WTC11 (cell line): ENCODE data around the gene ABHD3. TPM values are rescaled to one million over a fixed set of nuclear protein-coding genes. Genes with fewer than 3 reads are reported as not detected.

Source experiments
- ATAC-seq: fragments of 200-7000 bp; cut with Tn5 transposase; 2 replicates; pipeline ENCODE4 v1.10.0; 2021; ENCODE audit warnings: mild to moderate bottlenecking, moderate library complexity
- CTCF ChIA-PET: fragments of 300-600 bp; sonication (Branson Sonifier 250); formaldehyde crosslinking; loops from one replicate; lab custom pipeline; 2021; ENCODE audit warnings: antibody characterized with exemption; lab: Charles Lee
- POLR2A ChIA-PET: fragments of 350-600 bp; sonication (Branson Sonifier 250); formaldehyde crosslinking; loops from one replicate; lab custom pipeline; 2021; ENCODE audit warnings: antibody characterized with exemption; lab: Charles Lee
- DNase-seq: peaks from one replicate; pipeline ENCODE4 v3.0.0; 2021; ENCODE audit warnings: low spot score
- H3K27ac Mint-ChIP-seq: 2 replicates; pipeline ENCODE4 v1.8.0; 2021; ENCODE audit warnings: mixed read lengths
- H3K27me3 Mint-ChIP-seq: 2 replicates; pipeline ENCODE4 v1.8.0; 2021; ENCODE audit warnings: low read depth, mild to moderate bottlenecking, moderate library complexity, mixed read lengths
- H3K36me3 Mint-ChIP-seq: 2 replicates; pipeline ENCODE4 v1.8.0; 2021; ENCODE audit warnings: mixed read lengths
- H3K4me1 Mint-ChIP-seq: 2 replicates; pipeline ENCODE4 v1.8.0; 2022; ENCODE audit warnings: mixed read lengths
- H3K4me3 Mint-ChIP-seq: 2 replicates; pipeline ENCODE4 v1.8.0; 2021; ENCODE audit warnings: mild to moderate bottlenecking, moderate library complexity, mixed read lengths
- H3K9me3 Mint-ChIP-seq: 2 replicates; pipeline ENCODE4 v1.8.0; 2021; ENCODE audit warnings: mixed read lengths
- CBFB ChIP-seq: sonication (generic); formaldehyde crosslinking; IDR thresholded peaks from 2 replicates; pipeline ENCODE4 v1.8.1; 2022; ENCODE audit warnings: mild to moderate bottlenecking, low read depth, missing genetic modification reagents
- CREB1 ChIP-seq: sonication (generic); formaldehyde crosslinking; IDR thresholded peaks from 2 replicates; pipeline ENCODE4 v1.8.0; 2023; ENCODE audit warnings: mild to moderate bottlenecking, missing genetic modification reagents
- FOXK1 ChIP-seq: sonication (generic); formaldehyde crosslinking; IDR thresholded peaks from 2 replicates; pipeline ENCODE4 v1.8.0; 2022; ENCODE audit warnings: mild to moderate bottlenecking, moderate library complexity, missing genetic modification reagents
- IRF1 ChIP-seq: sonication (generic); formaldehyde crosslinking; IDR thresholded peaks from 2 replicates; pipeline ENCODE4 v1.8.0; 2023; ENCODE audit warnings: missing genetic modification reagents
- IRF2 ChIP-seq: sonication (generic); formaldehyde crosslinking; IDR thresholded peaks from 2 replicates; pipeline ENCODE4 v1.8.0; 2022; ENCODE audit warnings: low read depth, missing genetic modification reagents, borderline replicate concordance
- KAT7 ChIP-seq: sonication (generic); formaldehyde crosslinking; IDR thresholded peaks from 2 replicates; pipeline ENCODE4 v1.8.1; 2023; ENCODE audit warnings: missing genetic modification reagents, mild to moderate bottlenecking, borderline replicate concordance
- MYBL2 ChIP-seq: sonication (generic); formaldehyde crosslinking; IDR thresholded peaks from 2 replicates; pipeline ENCODE4 v1.8.1; 2023; ENCODE audit warnings: mild to moderate bottlenecking, moderate library complexity, missing genetic modification reagents
- NFYB ChIP-seq: sonication (generic); formaldehyde crosslinking; conservative IDR thresholded peaks from 2 replicates; pipeline ENCODE4 v1.8.0; 2022; ENCODE audit warnings: low read depth, missing genetic modification reagents
- NR2C2 ChIP-seq: sonication (generic); formaldehyde crosslinking; IDR thresholded peaks from 2 replicates; pipeline ENCODE4 v1.8.0; 2022; ENCODE audit warnings: mild to moderate bottlenecking, missing genetic modification reagents
- NR3C1 ChIP-seq: sonication (generic); formaldehyde crosslinking; conservative IDR thresholded peaks from 2 replicates; pipeline ENCODE4 v1.8.1; 2023; ENCODE audit warnings: low read depth, mild to moderate bottlenecking, missing genetic modification reagents
- PRRX2 ChIP-seq: fragments of 250-450 bp; sonication (Bioruptor Pico); IDR thresholded peaks from 2 replicates; pipeline ENCODE4 v1.8.0; 2021; ENCODE audit warnings: mild to moderate bottlenecking
- SP1 ChIP-seq: sonication (generic); formaldehyde crosslinking; conservative IDR thresholded peaks from 2 replicates; pipeline ENCODE4 v1.8.1; 2022; ENCODE audit warnings: missing genetic modification reagents
- TCF7 ChIP-seq: sonication (generic); formaldehyde crosslinking; IDR thresholded peaks from 2 replicates; pipeline ENCODE4 v1.8.0; 2022; ENCODE audit warnings: mild to moderate bottlenecking, low read depth, missing genetic modification reagents, moderate library complexity
- TP53 ChIP-seq: sonication (generic); formaldehyde crosslinking; IDR thresholded peaks from 2 replicates; pipeline ENCODE4 v1.8.1; 2023; ENCODE audit warnings: mild to moderate bottlenecking, missing genetic modification reagents
- ZBTB21 ChIP-seq: sonication (generic); formaldehyde crosslinking; IDR thresholded peaks from 2 replicates; pipeline ENCODE4 v1.8.1; 2023; ENCODE audit warnings: mild to moderate bottlenecking, missing genetic modification reagents, borderline replicate concordance
- ZNF121 ChIP-seq: sonication (generic); formaldehyde crosslinking; IDR thresholded peaks from 2 replicates; pipeline ENCODE4 v1.8.0; 2023; ENCODE audit warnings: missing genetic modification reagents
- ZNF219 ChIP-seq: sonication (generic); formaldehyde crosslinking; IDR thresholded peaks from 2 replicates; pipeline ENCODE4 v1.8.0; 2023; ENCODE audit warnings: missing genetic modification reagents, mild to moderate bottlenecking, borderline replicate concordance
- ZNF232 ChIP-seq: sonication (generic); formaldehyde crosslinking; IDR thresholded peaks from 2 replicates; pipeline ENCODE4 v1.8.0; 2022; ENCODE audit warnings: mild to moderate bottlenecking, missing genetic modification reagents
- ZNF263 ChIP-seq: sonication (generic); formaldehyde crosslinking; IDR thresholded peaks from 2 replicates; pipeline ENCODE4 v1.8.1; 2022; ENCODE audit warnings: low read depth, mild to moderate bottlenecking, moderate library complexity, missing genetic modification reagents
- ZNF317 ChIP-seq: sonication (generic); formaldehyde crosslinking; IDR thresholded peaks from 2 replicates; pipeline ENCODE4 v1.8.1; 2023; ENCODE audit warnings: low read depth, mild to moderate bottlenecking, moderate library complexity, missing genetic modification reagents, borderline replicate concordance
- ZNF425 ChIP-seq: fragments of 250-450 bp; sonication (Bioruptor Pico); conservative IDR thresholded peaks from 2 replicates; pipeline ENCODE4 v1.9.0; 2021; ENCODE audit warnings: mild to moderate bottlenecking
- ZNF512 ChIP-seq: sonication (generic); formaldehyde crosslinking; IDR thresholded peaks from 2 replicates; pipeline ENCODE4 v1.8.1; 2022; ENCODE audit warnings: missing genetic modification reagents, borderline replicate concordance
- ZNF671 ChIP-seq: fragments of 250-450 bp; sonication (Bioruptor Pico); IDR thresholded peaks from 2 replicates; pipeline ENCODE4 v1.8.0; 2021; ENCODE audit warnings: mild to moderate bottlenecking
- total RNA-seq: library from RNA; stranded (reverse); gene quantifications from 3 replicates; pipeline ENCODE4 v1.2.3, GENCODE V29; 2021
- TF ChIP-seq, protein P1 (sequence below): sonication (generic); formaldehyde crosslinking; IDR thresholded peaks from 2 replicates; pipeline ENCODE4 v1.8.1; 2022; ENCODE audit warnings: low read depth, missing genetic modification reagents, borderline replicate concordance
- TF ChIP-seq, protein P2 (sequence below): fragments of 250-450 bp; sonication (Bioruptor Pico); IDR thresholded peaks from 2 replicates; pipeline ENCODE4 v1.9.0; 2021; ENCODE audit warnings: mild to moderate bottlenecking
- TF ChIP-seq, protein P3 (sequence below): sonication (generic); formaldehyde crosslinking; IDR thresholded peaks from 2 replicates; pipeline ENCODE4 v1.8.1; 2023; ENCODE audit warnings: mild to moderate bottlenecking, missing genetic modification reagents

Gene ABHD3
- total RNA-seq, 1 experiment from 2014 or later, result 11.1 TPM

DNA sequence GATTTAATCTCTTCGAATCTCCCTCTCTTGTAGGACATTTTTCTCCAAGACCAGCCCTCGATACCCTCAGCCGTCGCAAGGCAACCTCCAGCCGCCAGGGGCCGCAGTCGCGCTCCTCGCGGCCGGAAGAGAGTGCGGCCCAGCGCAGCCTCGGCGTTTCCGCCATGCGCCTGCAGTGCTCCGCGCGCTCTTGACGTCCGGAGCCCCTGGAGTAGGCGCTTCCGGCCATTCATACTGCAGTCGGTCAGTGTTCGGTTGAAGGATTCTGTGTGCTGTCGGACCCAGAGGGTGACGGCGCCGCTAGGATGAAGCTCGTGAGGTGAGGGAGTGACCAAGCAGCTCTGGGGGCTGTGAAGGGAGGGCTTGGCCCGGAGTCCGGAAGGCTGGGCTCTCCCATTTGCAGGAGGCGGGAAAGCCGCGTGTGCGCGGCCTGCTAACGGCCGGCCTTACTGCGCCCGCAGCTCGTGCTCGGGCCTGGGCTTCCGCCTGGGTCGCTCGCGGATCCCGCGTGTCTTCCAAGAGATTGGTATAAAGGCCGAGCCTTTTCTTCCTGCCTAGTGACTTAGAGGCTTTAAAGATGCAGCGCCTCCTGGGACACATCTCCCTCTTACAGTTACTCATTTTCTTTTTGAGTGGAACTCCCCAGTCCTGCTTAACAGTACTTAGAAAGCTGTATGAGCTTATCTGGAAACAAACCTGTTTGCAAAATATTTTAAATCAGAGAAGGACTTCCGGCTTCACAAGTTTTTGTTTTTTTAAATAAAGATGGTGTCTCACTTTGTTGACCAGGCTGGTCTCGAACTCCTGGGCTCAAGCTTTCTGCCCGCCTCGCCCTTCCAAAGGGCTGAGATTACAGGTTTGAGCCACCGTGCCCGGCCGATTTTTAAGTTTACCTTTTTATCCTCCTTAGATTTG, 92.2 kb downstream of the ABHD3 start, which contains the start of gene SNRPD1:
Gene SNRPD1 (plus strand): TSS at position 190 of the 915 bp plus-strand sequence. CDS start 116 bp downstream, at position 306.
- H3K9me3 Mint-ChIP-seq, result peaks cover 12% of the 10 kb centered on the region
- ChIA-PET POLR2A (interaction anchor here (0.7 to 3.6 kb wide), 3 partner anchors 10 to 336 kb away, joined by 3 to 24 read pairs (median 8); partner anchors contain the start of gene ESCO1), CTCF (interaction anchor here (0.6 to 6.3 kb wide), 6 partner anchors 9 to 1530 kb away, joined by 3 to 86 read pairs (median 4); partner anchors contain the start of gene ESCO1)
- H3K27ac Mint-ChIP-seq, result peak within 1 kb of the TSS; percentile 99
- peak; percentile 91 for DNase-seq
- H3K27me3 Mint-ChIP-seq, result no peaks in the 10 kb centered on the region; the same call in 1 of the 2 replicates
- H3K4me1 Mint-ChIP-seq, result peaks cover 21% of the 10 kb centered on the region
- ATAC-seq, result peak; percentile 97
- peak within 1 kb of the TSS; percentile 97 for H3K4me3 Mint-ChIP-seq
- H3K36me3 Mint-ChIP-seq, result peaks cover 31% of the 10 kb centered on the region
- TF ChIP-seq, protein P1, sequence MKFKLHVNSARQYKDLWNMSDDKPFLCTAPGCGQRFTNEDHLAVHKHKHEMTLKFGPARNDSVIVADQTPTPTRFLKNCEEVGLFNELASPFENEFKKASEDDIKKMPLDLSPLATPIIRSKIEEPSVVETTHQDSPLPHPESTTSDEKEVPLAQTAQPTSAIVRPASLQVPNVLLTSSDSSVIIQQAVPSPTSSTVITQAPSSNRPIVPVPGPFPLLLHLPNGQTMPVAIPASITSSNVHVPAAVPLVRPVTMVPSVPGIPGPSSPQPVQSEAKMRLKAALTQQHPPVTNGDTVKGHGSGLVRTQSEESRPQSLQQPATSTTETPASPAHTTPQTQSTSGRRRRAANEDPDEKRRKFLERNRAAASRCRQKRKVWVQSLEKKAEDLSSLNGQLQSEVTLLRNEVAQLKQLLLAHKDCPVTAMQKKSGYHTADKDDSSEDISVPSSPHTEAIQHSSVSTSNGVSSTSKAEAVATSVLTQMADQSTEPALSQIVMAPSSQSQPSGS (CRISPR knock-in tag), result peak; percentile 14; the same call in 1 of the 2 replicates
- peak; percentile 69; the same call in 1 of the 2 replicates for TF ChIP-seq IRF1 (CRISPR knock-in tag)
- TF ChIP-seq NR2C2 (CRISPR knock-in tag), result 0 out of 2 replicates have a peak, but pooled peaks have one; percentile 37
- TF ChIP-seq ZNF317, result 0 out of 2 replicates have a peak, but pooled peaks have one; percentile 13
- TF ChIP-seq TCF7 (CRISPR knock-in tag), result peak; percentile 45; the same call in 1 of the 2 replicates
- TF ChIP-seq MYBL2 (CRISPR knock-in tag), result peak; percentile 98
- TF ChIP-seq ZNF671 (CRISPR knock-in tag), result no peak
- TF ChIP-seq, protein P2, sequence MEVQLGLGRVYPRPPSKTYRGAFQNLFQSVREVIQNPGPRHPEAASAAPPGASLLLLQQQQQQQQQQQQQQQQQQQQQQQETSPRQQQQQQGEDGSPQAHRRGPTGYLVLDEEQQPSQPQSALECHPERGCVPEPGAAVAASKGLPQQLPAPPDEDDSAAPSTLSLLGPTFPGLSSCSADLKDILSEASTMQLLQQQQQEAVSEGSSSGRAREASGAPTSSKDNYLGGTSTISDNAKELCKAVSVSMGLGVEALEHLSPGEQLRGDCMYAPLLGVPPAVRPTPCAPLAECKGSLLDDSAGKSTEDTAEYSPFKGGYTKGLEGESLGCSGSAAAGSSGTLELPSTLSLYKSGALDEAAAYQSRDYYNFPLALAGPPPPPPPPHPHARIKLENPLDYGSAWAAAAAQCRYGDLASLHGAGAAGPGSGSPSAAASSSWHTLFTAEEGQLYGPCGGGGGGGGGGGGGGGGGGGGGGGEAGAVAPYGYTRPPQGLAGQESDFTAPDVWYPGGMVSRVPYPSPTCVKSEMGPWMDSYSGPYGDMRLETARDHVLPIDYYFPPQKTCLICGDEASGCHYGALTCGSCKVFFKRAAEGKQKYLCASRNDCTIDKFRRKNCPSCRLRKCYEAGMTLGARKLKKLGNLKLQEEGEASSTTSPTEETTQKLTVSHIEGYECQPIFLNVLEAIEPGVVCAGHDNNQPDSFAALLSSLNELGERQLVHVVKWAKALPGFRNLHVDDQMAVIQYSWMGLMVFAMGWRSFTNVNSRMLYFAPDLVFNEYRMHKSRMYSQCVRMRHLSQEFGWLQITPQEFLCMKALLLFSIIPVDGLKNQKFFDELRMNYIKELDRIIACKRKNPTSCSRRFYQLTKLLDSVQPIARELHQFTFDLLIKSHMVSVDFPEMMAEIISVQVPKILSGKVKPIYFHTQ (CRISPR knock-in tag), result no peak
- no peak for TF ChIP-seq NFYB (CRISPR knock-in tag)
- TF ChIP-seq CREB1, result peak; percentile 55; the same call in 1 of the 2 replicates
- no peak for TF ChIP-seq PRRX2
- no peak for TF ChIP-seq CBFB (CRISPR knock-in tag)
- no peak for TF ChIP-seq IRF2 (CRISPR knock-in tag)
- TF ChIP-seq ZNF219, result peak; percentile 74; the same call in 1 of the 2 replicates
- peak; percentile 91 for TF ChIP-seq ZNF232 (CRISPR knock-in tag)
- TF ChIP-seq, protein P3, sequence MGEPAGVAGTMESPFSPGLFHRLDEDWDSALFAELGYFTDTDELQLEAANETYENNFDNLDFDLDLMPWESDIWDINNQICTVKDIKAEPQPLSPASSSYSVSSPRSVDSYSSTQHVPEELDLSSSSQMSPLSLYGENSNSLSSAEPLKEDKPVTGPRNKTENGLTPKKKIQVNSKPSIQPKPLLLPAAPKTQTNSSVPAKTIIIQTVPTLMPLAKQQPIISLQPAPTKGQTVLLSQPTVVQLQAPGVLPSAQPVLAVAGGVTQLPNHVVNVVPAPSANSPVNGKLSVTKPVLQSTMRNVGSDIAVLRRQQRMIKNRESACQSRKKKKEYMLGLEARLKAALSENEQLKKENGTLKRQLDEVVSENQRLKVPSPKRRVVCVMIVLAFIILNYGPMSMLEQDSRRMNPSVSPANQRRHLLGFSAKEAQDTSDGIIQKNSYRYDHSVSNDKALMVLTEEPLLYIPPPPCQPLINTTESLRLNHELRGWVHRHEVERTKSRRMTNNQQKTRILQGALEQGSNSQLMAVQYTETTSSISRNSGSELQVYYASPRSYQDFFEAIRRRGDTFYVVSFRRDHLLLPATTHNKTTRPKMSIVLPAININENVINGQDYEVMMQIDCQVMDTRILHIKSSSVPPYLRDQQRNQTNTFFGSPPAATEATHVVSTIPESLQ (CRISPR knock-in tag), result 0 out of 2 replicates have a peak, but pooled peaks have one; percentile 72
- TF ChIP-seq ZNF263 (CRISPR knock-in tag), result no peak
- TF ChIP-seq ZBTB21 (CRISPR knock-in tag), result peak; percentile 84; the same call in 1 of the 2 replicates
- TF ChIP-seq FOXK1 (CRISPR knock-in tag), result peak; percentile 97
- peak; percentile 89 for TF ChIP-seq SP1 (CRISPR knock-in tag)
- no peak for TF ChIP-seq TP53 (CRISPR knock-in tag)
- TF ChIP-seq NR3C1, result no peak
- TF ChIP-seq ZNF512 (CRISPR knock-in tag), result no peak
- TF ChIP-seq ZNF121 (CRISPR knock-in tag), result no peak
- TF ChIP-seq ZNF425 (CRISPR knock-in tag), result no peak
- TF ChIP-seq KAT7 (CRISPR knock-in tag), result peak; percentile 75; the same call in 1 of the 2 replicates
